HG02623 (cell line): ENCODE results near the gene NT5C3A.

Experiments
- ATAC-seq: cut with Tn5 transposase; IDR thresholded peaks from one replicate; pipeline ENCODE4 v1.9.1; 2021; ENCODE audit warnings: moderate library complexity; ENCODE audit not compliant: unreplicated experiment

Gene NT5C3A

DNA sequence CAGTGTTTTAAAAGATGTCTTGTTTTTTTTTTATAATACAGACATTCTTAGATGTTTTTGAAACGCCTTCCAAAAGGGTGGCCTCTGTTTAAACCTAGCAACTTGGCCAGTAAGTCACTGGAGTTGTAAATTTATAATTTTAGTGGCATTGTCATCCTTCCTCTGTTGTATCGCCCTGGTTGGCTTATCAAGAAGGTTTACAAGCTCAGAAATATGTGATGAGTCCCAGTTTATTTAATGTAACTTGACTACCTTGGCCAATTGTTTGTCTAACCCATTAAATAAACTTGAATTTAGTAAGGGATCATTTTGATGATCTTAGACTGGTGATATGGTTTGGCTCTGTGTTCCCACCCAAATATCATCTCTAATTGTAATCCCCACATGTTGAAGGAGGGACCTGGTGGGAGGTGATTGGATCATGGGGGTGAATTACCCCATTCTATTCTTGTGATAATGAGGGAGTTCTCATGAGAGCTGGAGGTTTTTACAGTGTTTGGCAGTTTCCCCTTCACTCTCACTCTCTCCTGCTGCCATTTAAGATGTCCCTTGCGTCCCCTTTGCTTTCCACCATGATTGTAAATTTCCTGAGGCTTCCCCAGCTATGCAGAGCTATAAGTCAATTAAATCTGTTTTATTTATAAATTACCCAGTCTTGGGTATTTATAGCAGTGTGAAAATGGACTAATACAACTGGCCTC lies 13.4 kb upstream of the NT5C3A start:
- no peak for ATAC-seq

DNA sequence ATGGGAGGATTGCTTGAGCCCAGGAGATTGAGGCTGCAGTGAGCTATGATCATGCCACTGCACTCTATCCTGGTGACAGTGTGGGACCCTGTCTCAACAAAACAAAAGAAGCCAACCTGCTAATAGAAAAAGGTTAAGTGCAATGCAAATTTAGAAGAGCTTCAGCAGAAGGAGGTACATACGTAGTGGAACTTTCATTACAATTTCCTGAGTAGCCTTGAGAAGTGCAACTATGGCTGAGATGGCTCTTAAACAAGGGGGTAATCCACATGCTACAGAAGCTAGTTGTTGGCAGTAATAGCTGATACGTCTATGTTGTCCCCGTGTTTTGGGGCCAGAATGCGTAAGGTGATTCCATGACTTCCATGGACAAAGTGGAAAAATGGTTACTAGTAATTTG lies 10.7 kb upstream of the NT5C3A start:
- ATAC-seq: no peak

DNA sequence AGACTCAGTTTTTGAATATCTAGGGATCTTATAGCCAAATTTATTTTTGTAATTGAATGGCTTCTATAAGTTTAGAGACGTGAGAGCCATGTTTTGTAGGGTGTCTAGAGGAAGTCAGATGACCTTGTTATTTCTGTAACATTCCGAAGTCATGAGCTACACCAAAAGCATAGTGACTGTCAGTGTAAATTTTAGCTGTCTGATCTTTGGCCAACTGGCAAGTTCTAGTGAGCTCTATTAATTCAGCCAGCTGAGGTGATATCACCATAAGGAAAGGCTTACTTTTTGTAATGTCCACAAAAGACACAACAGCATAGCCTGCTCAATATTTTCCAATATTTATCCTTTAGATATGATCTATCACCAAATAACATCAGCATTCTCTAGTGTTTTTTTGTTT lies 9.9 kb upstream of the NT5C3A start:
- no peak for ATAC-seq

GRCh38 chr7:33070831-33071230 lies 8.3 kb upstream of the NT5C3A start:
- no peak for ATAC-seq

GRCh38 chr7:33070277-33070676 lies 7.7 kb upstream of the NT5C3A start:
- no peak for ATAC-seq

DNA sequence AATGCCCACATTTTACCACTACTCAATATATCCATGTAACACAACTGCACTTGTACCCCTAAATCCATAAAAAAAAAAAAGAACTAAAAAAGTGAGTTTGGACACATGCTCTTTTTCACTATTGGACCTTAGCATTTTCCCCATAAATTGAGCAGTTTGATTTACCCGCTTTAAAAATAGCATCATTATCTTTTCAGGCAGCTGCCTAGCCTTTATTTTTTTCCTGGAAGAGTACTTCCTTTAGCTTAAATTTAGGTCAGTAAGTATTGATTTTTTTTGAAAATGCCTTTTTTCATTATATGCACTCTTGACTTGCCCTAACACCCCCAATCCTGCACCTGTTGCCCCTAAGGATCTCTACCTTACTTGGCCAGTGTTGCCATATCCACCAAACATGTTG lies 5.3 kb upstream of the NT5C3A start:
- no peak for ATAC-seq

- ATAC-seq: no peak
Measured at GRCh38 chr7:33066771-33067170, 4.2 kb upstream of the NT5C3A start.

GRCh38 chr7:33065981-33066380 lies 3.4 kb upstream of the NT5C3A start:
- ATAC-seq: no peak

DNA sequence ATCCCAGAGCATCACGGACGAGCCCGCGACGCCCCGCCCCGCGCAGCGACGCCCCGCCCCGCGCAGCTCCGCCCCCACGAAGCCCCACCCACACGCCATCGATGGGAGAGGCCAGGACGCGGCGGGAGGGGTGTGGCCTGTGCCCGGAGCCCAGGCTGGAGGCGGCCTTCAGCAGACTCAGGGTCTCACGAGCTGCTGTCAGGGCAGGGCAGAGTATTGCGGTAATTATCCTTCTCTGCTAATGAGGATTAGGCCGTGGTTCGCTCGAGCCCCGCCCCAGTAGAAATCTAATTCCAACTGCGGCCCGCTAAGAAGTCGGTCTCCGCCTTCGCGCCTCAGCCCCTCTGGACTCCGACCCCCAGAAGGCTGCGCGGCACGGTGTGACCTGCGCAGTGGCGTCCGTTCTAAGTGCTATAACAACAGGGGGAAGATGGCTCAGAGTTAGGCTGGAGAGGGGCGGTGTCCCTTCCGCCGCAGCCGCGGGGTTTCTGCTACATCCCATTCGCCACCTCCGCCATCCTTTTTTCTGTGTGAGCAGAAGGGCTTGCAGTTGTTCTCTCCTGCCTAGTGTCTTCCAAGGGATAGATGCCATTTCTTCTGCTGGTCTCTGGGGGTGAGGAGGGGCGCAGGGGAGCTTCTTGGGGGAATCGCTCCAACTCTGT lies 337 bp upstream of the NT5C3A start:
- ATAC-seq: peak; percentile 95

GRCh38 chr7:33061282-33061937 lies 1.2 kb downstream of the NT5C3A start:
- ATAC-seq: no peak

GRCh38 chr7:33059635-33060034 lies 2.9 kb downstream of the NT5C3A start:
- ATAC-seq: no peak

DNA sequence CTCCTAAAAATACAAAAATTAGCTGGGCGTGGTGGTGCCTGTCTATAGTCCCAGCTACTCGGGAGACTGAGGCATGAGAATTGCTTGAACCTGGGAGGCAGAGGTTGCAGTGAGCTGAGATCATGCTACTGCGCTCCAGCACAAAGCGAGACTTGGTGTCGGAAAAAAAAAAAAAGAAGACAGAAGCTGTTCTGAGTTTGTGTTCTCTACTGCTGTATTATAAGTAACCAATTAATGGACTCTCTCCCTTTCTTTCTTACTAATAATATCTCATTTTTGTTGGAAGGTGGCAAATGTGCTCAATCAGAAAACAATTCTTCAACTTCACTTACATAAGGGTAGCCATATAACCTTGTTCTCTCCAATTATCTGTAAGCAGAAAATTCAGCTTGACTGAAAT lies 7.4 kb downstream of the NT5C3A start:
- ATAC-seq: no peak

DNA sequence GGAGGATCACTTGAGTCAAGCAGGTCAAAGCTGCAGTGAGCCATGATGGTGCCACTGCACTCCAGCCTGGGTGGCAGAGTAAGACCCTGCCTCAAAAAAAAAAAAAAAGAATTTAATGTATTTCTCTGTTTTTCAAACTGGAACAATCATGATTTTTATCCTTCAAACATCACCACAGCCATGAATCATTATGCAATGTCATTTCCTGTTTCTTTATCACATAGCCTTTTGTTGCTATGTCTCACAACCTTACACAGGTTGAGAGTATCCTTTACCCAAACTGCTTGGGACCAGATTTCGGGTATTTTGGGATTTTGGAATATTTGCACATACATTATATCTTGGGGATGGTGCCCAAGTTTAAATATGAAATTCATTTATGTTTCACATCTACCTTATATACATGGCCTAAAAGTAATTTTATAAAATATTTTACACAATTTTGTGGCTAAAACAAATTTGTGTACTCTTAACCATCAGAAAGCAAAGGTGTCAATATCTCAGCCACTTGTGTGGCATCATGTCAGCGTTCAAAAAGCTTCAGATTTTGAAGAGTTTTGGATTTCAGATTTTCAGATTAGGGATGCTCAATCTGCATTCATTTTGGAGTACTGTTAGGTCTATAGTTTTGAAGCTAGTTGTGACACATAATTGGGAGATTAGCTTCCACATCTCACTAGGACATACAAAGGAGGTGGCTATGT lies 8.2 kb downstream of the NT5C3A start:
- peak; percentile 38 for ATAC-seq

- no peak for ATAC-seq
Measured at GRCh38 chr7:33053721-33054120, 8.9 kb downstream of the NT5C3A start.

DNA sequence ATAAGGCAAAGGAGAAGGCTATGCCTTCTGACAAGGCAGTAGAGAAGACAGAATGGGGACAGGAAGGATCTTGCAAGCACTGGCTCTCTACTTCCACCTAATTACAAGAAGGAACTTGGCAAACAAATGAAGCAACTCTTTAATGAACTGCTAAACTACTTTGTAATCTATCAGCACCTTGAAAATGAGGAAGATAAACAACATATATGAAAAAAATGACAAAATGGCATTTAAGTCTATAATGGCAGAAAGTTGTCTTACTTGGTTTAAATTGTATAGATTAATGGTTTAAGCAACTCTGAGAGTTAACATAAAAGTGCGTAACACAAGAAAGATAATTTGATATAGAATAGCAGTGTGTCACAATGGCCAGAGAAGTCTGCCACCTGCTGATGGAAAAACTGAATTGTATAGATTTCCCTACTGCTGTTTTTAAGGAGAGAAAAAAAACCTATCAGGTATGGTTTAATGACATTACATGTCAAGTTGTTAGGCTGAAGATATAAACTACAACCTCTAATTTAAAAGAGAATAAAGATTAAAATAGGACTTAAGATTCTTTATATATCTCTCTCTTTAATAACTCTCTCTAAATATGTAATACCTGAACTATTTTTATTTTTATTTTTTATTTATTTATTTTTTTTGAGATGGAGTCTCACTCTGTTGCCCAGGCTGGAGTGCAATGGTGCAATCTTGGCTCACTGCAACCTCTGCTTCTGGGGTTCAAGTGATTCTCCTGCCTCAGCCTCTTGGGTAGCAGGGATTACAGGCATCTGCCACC lies 11.8 kb downstream of the NT5C3A start:
- no peak for ATAC-seq

- ATAC-seq: no peak
Measured at GRCh38 chr7:33048704-33049103, 13.9 kb downstream of the NT5C3A start.

GRCh38 chr7:33048257-33048656 lies 14.3 kb downstream of the NT5C3A start:
- ATAC-seq: no peak

DNA sequence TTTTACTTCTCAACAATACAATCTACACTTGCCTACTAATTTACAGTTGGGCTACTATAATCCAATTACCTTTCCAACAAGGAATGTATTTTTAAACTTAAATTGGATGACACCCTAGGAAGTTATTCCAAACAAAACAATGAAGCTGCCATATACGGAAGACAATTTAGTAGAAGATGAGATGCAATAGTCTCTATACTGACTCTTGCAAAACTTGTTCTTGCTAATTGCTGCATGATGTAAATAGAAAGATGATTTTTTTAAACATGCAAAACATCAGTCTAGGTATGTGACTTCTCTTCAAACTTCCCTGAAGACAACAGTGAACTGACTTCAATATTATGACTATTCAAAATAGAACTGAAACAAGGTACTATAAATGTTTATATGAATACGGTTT lies 17.6 kb downstream of the NT5C3A start:
- peak; percentile 25 for ATAC-seq

- ATAC-seq: no peak
Measured at GRCh38 chr7:33044401-33044718, 18.2 kb downstream of the NT5C3A start.

DNA sequence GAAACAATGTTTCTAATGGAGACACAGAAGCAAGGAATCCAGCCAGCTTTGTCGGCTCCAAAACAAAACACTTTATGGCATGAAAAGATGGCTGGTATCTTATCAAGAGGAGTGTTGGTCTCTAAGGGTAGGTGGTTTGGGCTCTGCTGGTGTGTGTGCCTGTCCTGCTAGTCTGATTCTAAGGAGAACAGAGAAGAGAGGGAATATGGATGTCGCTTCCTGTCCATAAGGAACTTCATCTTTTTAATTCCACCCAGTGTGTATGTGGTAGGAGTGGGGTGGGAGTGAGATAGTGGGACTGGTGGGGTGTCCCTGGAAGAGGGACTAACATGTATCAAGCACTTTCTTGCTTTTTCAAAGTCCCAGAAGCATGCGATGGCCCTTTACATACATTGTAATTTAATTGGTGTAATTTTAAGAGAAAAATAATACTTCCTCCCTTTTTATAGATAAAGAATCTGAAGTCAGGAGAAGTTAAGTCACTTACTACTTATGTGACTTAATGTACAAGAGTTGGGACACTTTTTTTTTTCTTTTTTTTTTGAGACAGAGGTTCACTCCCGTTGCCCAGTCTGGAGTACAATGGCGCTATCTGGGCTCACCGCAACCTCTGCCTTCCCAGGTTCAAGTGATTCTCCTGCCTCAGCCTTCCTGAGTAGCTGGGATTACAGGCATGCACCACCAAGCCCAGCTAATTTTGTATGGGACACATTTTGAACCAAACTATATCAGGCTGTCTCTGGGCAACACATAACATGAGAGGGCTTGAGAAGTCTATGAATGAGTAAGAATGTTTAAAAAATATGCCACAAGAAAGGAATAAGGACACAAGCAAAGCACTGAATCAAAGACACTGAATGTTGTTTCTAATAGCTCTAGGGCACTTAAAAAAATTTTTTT lies 18.8 kb downstream of the NT5C3A start:
- no peak for ATAC-seq
